Esophagus muscularis mucosa (tissue), 4 donors: Measurements from ENCODE around the gene SPOCK1. TPM values are rescaled to one million over a fixed set of nuclear protein-coding genes. Genes with fewer than 3 reads are reported as not detected.

Source experiments
- DNase-seq: peaks from one replicate; pipeline ENCODE4 v3.0.0-alpha.2; 2017; ENCODE audit errors: extremely low spot score
- H3K27ac ChIP-seq, 4 donors: fragments of 200-600 bp; sonication (generic); replicated peaks in 1 of 4; 1 replicate in 3 of 4; 2 replicates in 1 of 4; pipeline ENCODE4 v1.5.1; 2016 to 2019; ENCODE audit warnings: mild to moderate bottlenecking in 1 of 4
- H3K27me3 ChIP-seq, 4 donors: fragments of 200-600 bp; sonication (generic); one replicate each; pipeline versions ENCODE4 v1.5.1 to v1.6.0; 2016 to 2019
- H3K36me3 ChIP-seq, 4 donors: fragments of 200-600 bp; sonication (generic); one replicate each; pipeline ENCODE4 v1.5.1; 2016 to 2019
- H3K4me1 ChIP-seq, 4 donors: fragments of 200-600 bp; sonication (generic); one replicate each; pipeline ENCODE4 v1.5.1; 2016 to 2019
- H3K4me3 ChIP-seq, 4 donors: fragments of 200-600 bp; sonication (generic); 1 replicate in 2 of 4; 2 replicates in 2 of 4; pipeline ENCODE4 v1.5.1; 2016 to 2019; ENCODE audit warnings: mild to moderate bottlenecking in 4 of 4, moderate library complexity in 1 of 4
- H3K9me3 ChIP-seq, 4 donors: fragments of 200-600 bp; sonication (generic); 1 replicate in 3 of 4; 2 replicates in 1 of 4; pipeline ENCODE4 v1.5.1; 2016 to 2019
- EP300 ChIP-seq: sonication (generic); formaldehyde crosslinking; IDR thresholded peaks from one replicate; pipeline ENCODE4 v1.6.1; 2017; ENCODE audit warnings: antibody characterized with exemption
- POLR2A ChIP-seq: fragments of 450-650 bp; IDR thresholded peaks from one replicate; pipeline ENCODE4 v1.6.1; 2017; ENCODE audit warnings: antibody characterized with exemption, moderate library complexity, mild to moderate bottlenecking, low read depth
- POLR2AphosphoS5 ChIP-seq, 2 donors: sonication (generic); formaldehyde crosslinking; IDR thresholded peaks; one replicate each; pipeline ENCODE4 v1.6.1; 2017; ENCODE audit warnings: antibody characterized with exemption in 2 of 2
- WGBS: methylation state at CpG from one replicate; pipeline ENCODE4 v1.1.5; 2018; 5-methylcytosine and 5-hydroxymethylcytosine counted together
- intact Hi-C: fragments of 100-400 bp; cut with DNase I; formaldehyde crosslinking; loops from one replicate; pipeline ENCODE4 v1.15.1; 2023
- total RNA-seq, 4 donors: library from RNA; depleted of rRNA; stranded (reverse); fragments of >200 nt; gene quantifications; one replicate each; pipeline versions ENCODE4 v1.1.0 to v1.2.1, GENCODE V29; 2016
- TF ChIP-seq, protein P1 (sequence below), 3 experiments: fragments of 200-600 bp in 2 of 3; fragments of 450-650 bp in 1 of 3; sonication (generic) in 2 of 3; IDR thresholded peaks; one replicate each; pipeline ENCODE4 v1.5.1; 2017 to 2019; ENCODE audit warnings: antibody characterized with exemption in 3 of 3, mild to moderate bottlenecking in 2 of 3, moderate library complexity in 1 of 3

Gene SPOCK1
- total RNA-seq, 4 donors from 2014 or later: 39.0 to 52.4 (median 45.6) TPM

GRCh38 chr5:137315534-137316345, 183.4 kb downstream of the SPOCK1 start:
- H3K4me3 ChIP-seq: no peak overlapping the region
- intact Hi-C loops: no loop called here
- 82% methylated on average over 8 of the region's 8 CpGs for WGBS
- H3K27ac ChIP-seq: peak overlapping the region in 1 of 4 donors; percentile 3
- H3K36me3 ChIP-seq: no peaks in the 10 kb centered on the region
- H3K4me1 ChIP-seq: peaks cover under 1 to 10% (median 5%) of the 10 kb centered on the region in 4 donors
- DNase-seq: peak; percentile 90
- no peaks in the 10 kb centered on the region for H3K27me3 ChIP-seq
- TF ChIP-seq, protein P1, sequence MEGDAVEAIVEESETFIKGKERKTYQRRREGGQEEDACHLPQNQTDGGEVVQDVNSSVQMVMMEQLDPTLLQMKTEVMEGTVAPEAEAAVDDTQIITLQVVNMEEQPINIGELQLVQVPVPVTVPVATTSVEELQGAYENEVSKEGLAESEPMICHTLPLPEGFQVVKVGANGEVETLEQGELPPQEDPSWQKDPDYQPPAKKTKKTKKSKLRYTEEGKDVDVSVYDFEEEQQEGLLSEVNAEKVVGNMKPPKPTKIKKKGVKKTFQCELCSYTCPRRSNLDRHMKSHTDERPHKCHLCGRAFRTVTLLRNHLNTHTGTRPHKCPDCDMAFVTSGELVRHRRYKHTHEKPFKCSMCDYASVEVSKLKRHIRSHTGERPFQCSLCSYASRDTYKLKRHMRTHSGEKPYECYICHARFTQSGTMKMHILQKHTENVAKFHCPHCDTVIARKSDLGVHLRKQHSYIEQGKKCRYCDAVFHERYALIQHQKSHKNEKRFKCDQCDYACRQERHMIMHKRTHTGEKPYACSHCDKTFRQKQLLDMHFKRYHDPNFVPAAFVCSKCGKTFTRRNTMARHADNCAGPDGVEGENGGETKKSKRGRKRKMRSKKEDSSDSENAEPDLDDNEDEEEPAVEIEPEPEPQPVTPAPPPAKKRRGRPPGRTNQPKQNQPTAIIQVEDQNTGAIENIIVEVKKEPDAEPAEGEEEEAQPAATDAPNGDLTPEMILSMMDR (IDR thresholded peaks at IDR 0.05): no peak
- TF ChIP-seq EP300: no peak
- peak in 1 of 2 donors; percentile 26 for TF ChIP-seq POLR2AphosphoS5 (IDR thresholded peaks at IDR 0.05)
- TF ChIP-seq POLR2A: no peak
- no peaks in the 10 kb centered on the region for H3K9me3 ChIP-seq

GRCh38 chr5:137315109-137315508, 184.0 kb downstream of the SPOCK1 start:
- peak overlapping the region in 1 of 4 donors; percentile 3 for H3K27ac ChIP-seq
- intact Hi-C loops: no loop called here

DNA sequence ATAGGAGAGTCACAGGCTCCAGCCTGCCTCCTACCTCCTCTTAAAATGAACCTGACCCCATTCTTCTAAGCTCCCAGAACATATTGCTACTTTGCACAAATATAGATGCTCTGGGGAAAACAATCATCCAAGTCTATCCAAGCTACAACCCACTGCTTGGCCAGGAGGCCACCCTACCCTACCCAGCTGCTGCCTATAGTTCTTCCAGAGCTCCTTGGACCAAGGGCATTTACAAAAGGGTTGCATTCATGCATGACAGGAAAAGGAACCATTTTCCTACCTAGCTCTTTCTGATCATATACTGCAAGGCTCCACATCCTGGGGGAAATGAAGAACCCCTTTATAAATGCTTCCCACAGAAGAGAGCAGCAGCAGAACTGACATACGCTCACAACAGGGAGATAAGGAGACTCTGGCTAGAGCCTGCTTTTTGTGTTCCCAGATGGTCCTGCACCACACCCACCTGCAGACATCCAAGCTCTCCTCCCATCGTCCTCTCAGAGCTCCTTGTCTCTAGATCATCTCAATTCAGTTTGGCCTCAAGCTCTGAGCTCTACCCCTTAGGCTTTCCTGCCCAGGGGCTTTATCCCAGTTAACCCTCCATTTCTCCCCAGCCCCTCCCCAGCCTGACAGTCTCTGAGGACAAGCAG, 185.5 kb downstream of the SPOCK1 start:
- H3K36me3 ChIP-seq: no peaks in the 10 kb centered on the region
- intact Hi-C loops: no loop called here
- H3K27me3 ChIP-seq: no peaks in the 10 kb centered on the region
- 71% methylated on average over 2 of the region's 2 CpGs for WGBS
- no peak overlapping the region for H3K4me3 ChIP-seq
- peak; percentile 60 for DNase-seq
- no peak overlapping the region for H3K27ac ChIP-seq
- H3K9me3 ChIP-seq: no peaks in the 10 kb centered on the region
- peaks cover 9 to 20% (median 10%) of the 10 kb centered on the region in 4 donors for H3K4me1 ChIP-seq
- no peak for TF ChIP-seq POLR2AphosphoS5 (IDR thresholded peaks at IDR 0.05)
- no peak for TF ChIP-seq POLR2A
- TF ChIP-seq, protein P1 (IDR thresholded peaks at IDR 0.05): no peak
- no peak for TF ChIP-seq EP300

More at GRCh38 chr5:137315109-137315508, 184.0 kb downstream of the SPOCK1 start:
- DNase-seq: no peak
- H3K27me3 ChIP-seq: no peaks in the 10 kb centered on the region
- peaks cover 6 to 16% (median 8%) of the 10 kb centered on the region in 4 donors for H3K4me1 ChIP-seq
- TF ChIP-seq EP300 (no peak), POLR2AphosphoS5 (IDR thresholded peaks at IDR 0.05) (no peak), POLR2A (no peak)
- TF ChIP-seq, protein P1 (IDR thresholded peaks at IDR 0.05): no peak
- H3K9me3 ChIP-seq: no peaks in the 10 kb centered on the region
- 88% methylated on average over 2 of the region's 2 CpGs for WGBS
- H3K36me3 ChIP-seq: no peaks in the 10 kb centered on the region
- no peak overlapping the region for H3K4me3 ChIP-seq

DNA sequence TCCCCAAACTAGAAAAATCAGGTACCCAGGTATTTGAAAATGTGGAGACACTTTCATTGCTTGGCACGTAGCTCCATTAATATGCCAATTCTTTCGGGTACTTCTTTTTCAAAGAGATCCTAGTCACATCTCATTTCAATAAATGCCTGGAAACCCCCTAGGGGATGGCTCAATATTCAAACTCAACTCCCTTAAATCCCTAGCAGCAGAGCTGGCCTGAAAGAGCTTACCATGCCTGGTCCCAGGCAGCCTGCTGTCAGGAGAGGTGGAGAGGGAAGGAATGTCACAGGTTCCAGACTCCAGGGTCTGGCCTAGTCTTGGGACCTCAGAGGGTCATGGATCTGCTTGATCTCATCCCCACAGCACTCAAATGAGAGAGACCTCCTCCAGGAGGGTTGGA, 187.1 kb downstream of the SPOCK1 start:
- Histone ChIP-seq H3K4me3 (no peak overlapping the region), H3K27me3 (no peaks in the 10 kb centered on the region), H3K36me3 (no peaks in the 10 kb centered on the region), H3K4me1 (peaks cover 9 to 18% (median 10%) of the 10 kb centered on the region in 4 donors), H3K27ac (no peak overlapping the region), H3K9me3 (no peaks in the 10 kb centered on the region)
- peak; percentile 64 for DNase-seq
- 90% methylated on average over 2 of the region's 2 CpGs for WGBS
- intact Hi-C loops: no loop called here
- TF ChIP-seq POLR2A (no peak), EP300 (no peak), POLR2AphosphoS5 (IDR thresholded peaks at IDR 0.05) (no peak)
- TF ChIP-seq, protein P1 (IDR thresholded peaks at IDR 0.05): no peak
